Right atrium auricular region (tissue), 2 donors: ENCODE measurements around the gene RAD50. TPM values are rescaled to one million over a fixed set of nuclear protein-coding genes. Genes with fewer than 3 reads are reported as not detected.

Experiments
- DNase-seq: peaks from one replicate; pipeline ENCODE4 v3.0.0-alpha.2; 2019; ENCODE audit warnings: low spot score
- H3K27ac ChIP-seq, 2 donors: fragments of 200-600 bp; sonication (generic); 1 replicate in 1 of 2; 2 replicates in 1 of 2; pipeline ENCODE4 v1.5.1; 2016 to 2019
- H3K27me3 ChIP-seq, 2 donors: fragments of 200-600 bp; sonication (generic); one replicate each; pipeline versions ENCODE4 v1.5.1 to v1.6.0; 2017 to 2019
- H3K36me3 ChIP-seq: fragments of 200-600 bp; sonication (generic); one replicate; pipeline ENCODE4 v1.5.1; 2016
- H3K4me1 ChIP-seq, 2 donors: fragments of 200-600 bp; sonication (generic); one replicate each; pipeline versions ENCODE4 v1.5.1 to v1.6.0; 2017 to 2019
- H3K4me3 ChIP-seq, 2 donors: fragments of 200-600 bp; sonication (generic); 1 replicate in 1 of 2; 2 replicates in 1 of 2; pipeline ENCODE4 v1.5.1; 2017 to 2019; ENCODE audit warnings: mild to moderate bottlenecking in 1 of 2, moderate library complexity in 1 of 2
- H3K9me3 ChIP-seq, 2 donors: fragments of 200-600 bp; sonication (generic); one replicate each; pipeline ENCODE4 v1.5.1; 2019
- total RNA-seq, 2 donors: library from RNA; depleted of rRNA; stranded (reverse); fragments of >200 nt; gene quantifications; one replicate each; pipeline ENCODE4 v1.1.0, GENCODE V29; 2016
- TF ChIP-seq, protein P1 (sequence below), 2 donors: fragments of 200-600 bp; sonication (generic); IDR thresholded peaks; one replicate each; pipeline ENCODE4 v1.5.1; 2019; ENCODE audit warnings: antibody characterized with exemption in 2 of 2

RAD50 gene
- total RNA-seq, 2 donors from 2014 or later, result 11.5 to 18.6 TPM

DNA sequence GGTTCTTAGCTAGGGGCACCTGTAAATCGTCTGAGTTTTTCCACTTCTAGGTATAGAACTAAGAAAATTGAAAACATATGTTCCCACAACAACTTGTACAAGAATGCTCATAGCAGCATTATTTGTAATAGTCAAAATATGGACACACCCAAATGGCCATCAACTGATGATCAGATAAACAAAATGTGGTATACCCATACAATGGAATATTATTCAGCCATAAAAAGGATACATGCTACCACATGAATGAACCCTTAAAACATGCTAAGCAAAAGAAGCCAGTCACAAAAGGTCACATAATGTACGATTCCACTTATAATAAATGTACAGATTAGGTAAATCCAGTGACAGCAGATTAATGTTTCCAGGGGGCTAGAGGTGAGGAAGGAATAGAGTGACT lies 55.2 kb downstream of the RAD50 start:
- Histone ChIP-seq H3K27ac (no peak overlapping the region), H3K36me3 (peaks cover 51% of the 10 kb centered on the region), H3K4me3 (no peak overlapping the region), H3K4me1 (no peaks in the 10 kb centered on the region), H3K9me3 (no peaks in the 10 kb centered on the region), H3K27me3 (no peaks in the 10 kb centered on the region)
- TF ChIP-seq, protein P1, sequence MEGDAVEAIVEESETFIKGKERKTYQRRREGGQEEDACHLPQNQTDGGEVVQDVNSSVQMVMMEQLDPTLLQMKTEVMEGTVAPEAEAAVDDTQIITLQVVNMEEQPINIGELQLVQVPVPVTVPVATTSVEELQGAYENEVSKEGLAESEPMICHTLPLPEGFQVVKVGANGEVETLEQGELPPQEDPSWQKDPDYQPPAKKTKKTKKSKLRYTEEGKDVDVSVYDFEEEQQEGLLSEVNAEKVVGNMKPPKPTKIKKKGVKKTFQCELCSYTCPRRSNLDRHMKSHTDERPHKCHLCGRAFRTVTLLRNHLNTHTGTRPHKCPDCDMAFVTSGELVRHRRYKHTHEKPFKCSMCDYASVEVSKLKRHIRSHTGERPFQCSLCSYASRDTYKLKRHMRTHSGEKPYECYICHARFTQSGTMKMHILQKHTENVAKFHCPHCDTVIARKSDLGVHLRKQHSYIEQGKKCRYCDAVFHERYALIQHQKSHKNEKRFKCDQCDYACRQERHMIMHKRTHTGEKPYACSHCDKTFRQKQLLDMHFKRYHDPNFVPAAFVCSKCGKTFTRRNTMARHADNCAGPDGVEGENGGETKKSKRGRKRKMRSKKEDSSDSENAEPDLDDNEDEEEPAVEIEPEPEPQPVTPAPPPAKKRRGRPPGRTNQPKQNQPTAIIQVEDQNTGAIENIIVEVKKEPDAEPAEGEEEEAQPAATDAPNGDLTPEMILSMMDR (IDR thresholded peaks at IDR 0.05), result no peak
- no peak for DNase-seq

GRCh38 chr5:132612846-132613245 lies 56.1 kb downstream of the RAD50 start:
- TF ChIP-seq, protein P1 (IDR thresholded peaks at IDR 0.05), result no peak

DNA sequence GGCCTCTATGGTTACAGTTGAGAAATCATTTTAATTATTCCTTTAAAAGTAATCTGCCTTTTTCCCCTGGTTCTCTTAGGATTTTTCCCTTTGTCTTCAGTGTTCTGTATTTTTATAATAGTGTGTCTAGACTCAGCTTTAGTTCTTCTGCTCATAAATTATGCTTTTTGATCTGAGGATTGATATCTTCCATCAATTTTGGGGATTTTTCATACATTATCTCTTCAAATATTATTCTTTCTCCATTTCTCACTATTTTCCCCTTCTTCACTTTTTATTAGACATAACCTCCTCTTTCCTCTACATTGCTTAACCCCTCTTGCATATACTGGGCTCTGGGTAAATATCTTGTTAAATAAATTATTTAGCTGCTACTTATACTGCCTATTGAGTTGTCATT lies 64.9 kb downstream of the RAD50 start:
- DNase-seq, result no peak
- TF ChIP-seq, protein P1 (IDR thresholded peaks at IDR 0.05), result no peak
- no peaks in the 10 kb centered on the region for H3K9me3 ChIP-seq
- H3K4me1 ChIP-seq, result no peaks in the 10 kb centered on the region
- H3K27me3 ChIP-seq, result no peaks in the 10 kb centered on the region
- H3K4me3 ChIP-seq, result no peak overlapping the region
- H3K27ac ChIP-seq, result no peak overlapping the region
- peaks cover 23% of the 10 kb centered on the region for H3K36me3 ChIP-seq

More at GRCh38 chr5:132612846-132613245, 56.1 kb downstream of the RAD50 start:
- Histone ChIP-seq H3K27ac (no peak overlapping the region), H3K36me3 (peaks cover 53% of the 10 kb centered on the region), H3K4me3 (no peak overlapping the region), H3K27me3 (no peaks in the 10 kb centered on the region), H3K4me1 (no peaks in the 10 kb centered on the region), H3K9me3 (no peaks in the 10 kb centered on the region)
- DNase-seq, result no peak

DNA sequence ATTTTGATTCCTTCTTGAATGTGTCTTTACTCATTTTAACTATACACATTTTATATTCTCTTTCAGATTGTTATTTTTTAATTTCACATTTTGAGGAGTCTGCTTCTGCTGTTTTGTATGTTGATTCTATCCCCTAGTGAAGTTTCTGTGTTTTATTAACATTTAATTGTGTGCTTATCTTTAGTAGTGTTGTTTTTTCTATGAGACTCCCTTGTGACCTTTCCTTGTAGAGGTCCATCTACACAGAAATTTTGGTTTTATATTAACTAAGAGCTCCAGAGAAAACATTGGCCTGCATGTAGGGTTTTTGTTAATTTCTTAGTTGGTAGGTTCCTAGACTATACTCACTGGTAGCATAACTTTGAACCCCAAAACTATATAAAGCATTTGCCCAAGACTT lies 65.8 kb downstream of the RAD50 start:
- H3K9me3 ChIP-seq, result no peaks in the 10 kb centered on the region
- H3K4me3 ChIP-seq, result no peak overlapping the region
- H3K4me1 ChIP-seq, result no peaks in the 10 kb centered on the region
- H3K27ac ChIP-seq, result no peak overlapping the region
- no peak for DNase-seq
- TF ChIP-seq, protein P1 (IDR thresholded peaks at IDR 0.05), result no peak
- no peaks in the 10 kb centered on the region for H3K27me3 ChIP-seq
- H3K36me3 ChIP-seq, result peaks cover 18% of the 10 kb centered on the region

GRCh38 chr5:132627470-132627869 lies 70.7 kb downstream of the RAD50 start:
- Histone ChIP-seq H3K4me3 (no peak overlapping the region), H3K27me3 (no peaks in the 10 kb centered on the region), H3K4me1 (no peaks in the 10 kb centered on the region), H3K27ac (no peak overlapping the region), H3K36me3 (peaks cover 7% of the 10 kb centered on the region), H3K9me3 (no peaks in the 10 kb centered on the region)
- DNase-seq, result no peak
- TF ChIP-seq, protein P1 (IDR thresholded peaks at IDR 0.05), result no peak

DNA sequence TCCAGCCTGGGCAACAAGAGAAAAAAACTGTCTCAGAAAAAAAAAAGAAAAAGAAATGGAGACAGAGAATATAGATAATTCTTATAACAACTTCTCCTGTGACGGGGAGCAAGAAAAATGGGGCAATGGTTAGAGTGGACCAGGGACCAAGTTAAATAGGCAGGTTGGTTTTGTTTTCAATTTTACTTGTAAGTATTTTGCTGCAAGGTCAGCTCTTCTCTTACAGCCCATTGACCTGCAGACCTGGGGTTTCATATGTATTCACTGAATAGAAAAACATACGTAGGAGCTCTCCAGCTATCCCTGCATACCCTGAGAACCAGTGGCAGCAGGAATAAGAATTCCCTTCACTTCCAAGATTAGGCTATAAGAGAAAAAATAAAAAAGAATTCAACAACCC lies 72.0 kb downstream of the RAD50 start:
- Histone ChIP-seq H3K27me3 (no peaks in the 10 kb centered on the region), H3K4me1 (no peaks in the 10 kb centered on the region), H3K27ac (no peak overlapping the region), H3K9me3 (no peaks in the 10 kb centered on the region), H3K36me3 (no peaks in the 10 kb centered on the region), H3K4me3 (no peak overlapping the region)
- DNase-seq, result no peak
- TF ChIP-seq, protein P1 (IDR thresholded peaks at IDR 0.05), result no peak
